Effector memory CD4-positive, alpha-beta T cell (primary cell): ENCODE data around the gene ELAC2.

Source experiments
- DNase-seq, 3 donors: peaks; one replicate each; pipeline ENCODE4 v3.0.0-alpha.2; 2020
- H3K27ac ChIP-seq: 2 replicates; pipeline ENCODE4 v1.7.0; 2013; ENCODE audit warnings: mild to moderate bottlenecking, low read length, moderate library complexity; ENCODE audit not compliant: insufficient read depth, poor library complexity, severe bottlenecking
- H3K27me3 ChIP-seq: replicated peaks from 2 replicates; pipeline ENCODE4 v1.7.0; 2013; ENCODE audit warnings: mild to moderate bottlenecking, low read length; ENCODE audit not compliant: insufficient read depth, control insufficient read depth, poor library complexity, severe bottlenecking
- H3K36me3 ChIP-seq: 2 replicates; pipeline ENCODE4 v1.7.0; 2013; ENCODE audit warnings: mild to moderate bottlenecking, low read length, moderate library complexity; ENCODE audit not compliant: control insufficient read depth, insufficient read depth
- H3K4me1 ChIP-seq: 2 replicates; pipeline ENCODE4 v1.7.0; 2013; ENCODE audit warnings: low read length, mild to moderate bottlenecking; ENCODE audit not compliant: control insufficient read depth, insufficient read depth, poor library complexity, severe bottlenecking
- H3K4me3 ChIP-seq: 2 replicates; pipeline ENCODE4 v1.7.0; 2013; ENCODE audit warnings: low read length, low read depth, mild to moderate bottlenecking; ENCODE audit not compliant: insufficient read depth, poor library complexity, severe bottlenecking
- H3K9me3 ChIP-seq: 2 replicates; pipeline ENCODE4 v1.7.0; 2013; ENCODE audit warnings: mild to moderate bottlenecking, low read length, moderate library complexity; ENCODE audit not compliant: control insufficient read depth

Gene ELAC2

GRCh38 chr17:13024016-13024415, 6.2 kb upstream of the ELAC2 start:
- Histone ChIP-seq H3K27ac (no peak overlapping the region), H3K4me1 (no peaks in the 10 kb centered on the region), H3K4me3 (no peak overlapping the region), H3K27me3 (no peaks in the 10 kb centered on the region), H3K36me3 (no peaks in the 10 kb centered on the region), H3K9me3 (no peaks in the 10 kb centered on the region)
- DNase-seq, result no peak

- H3K4me1 ChIP-seq, result peaks cover 7% of the 10 kb centered on the region
- no peaks in the 10 kb centered on the region for H3K9me3 ChIP-seq
- DNase-seq, result no peak
- no peaks in the 10 kb centered on the region for H3K27me3 ChIP-seq
- H3K4me3 ChIP-seq, result peak overlapping the region; percentile 90
- H3K36me3 ChIP-seq, result peaks cover 34% of the 10 kb centered on the region
- peak overlapping the region; percentile 65 for H3K27ac ChIP-seq
Measured at GRCh38 chr17:13016881-13017654, 759 bp downstream of the ELAC2 start.

- H3K9me3 ChIP-seq, result no peaks in the 10 kb centered on the region
Measured at GRCh38 chr17:13014801-13015200, 3.0 kb downstream of the ELAC2 start.

GRCh38 chr17:13010959-13011358, 6.9 kb downstream of the ELAC2 start:
- Histone ChIP-seq H3K27ac (no peak overlapping the region), H3K4me3 (no peak overlapping the region), H3K4me1 (no peaks in the 10 kb centered on the region), H3K9me3 (no peaks in the 10 kb centered on the region), H3K27me3 (no peaks in the 10 kb centered on the region), H3K36me3 (peaks cover 81% of the 10 kb centered on the region)
- no peak for DNase-seq

More at GRCh38 chr17:13014801-13015200, 3.0 kb downstream of the ELAC2 start:
- no peaks in the 10 kb centered on the region for H3K27me3 ChIP-seq
- H3K4me3 ChIP-seq, result no peak overlapping the region
- no peak overlapping the region for H3K27ac ChIP-seq
- peaks cover 54% of the 10 kb centered on the region for H3K36me3 ChIP-seq
- peaks cover 7% of the 10 kb centered on the region for H3K4me1 ChIP-seq
- DNase-seq, result no peak

- DNase-seq, result no peak
- Histone ChIP-seq H3K4me3 (no peak overlapping the region), H3K36me3 (peaks cover 79% of the 10 kb centered on the region), H3K4me1 (no peaks in the 10 kb centered on the region), H3K9me3 (no peaks in the 10 kb centered on the region), H3K27ac (no peak overlapping the region), H3K27me3 (no peaks in the 10 kb centered on the region)
Measured at GRCh38 chr17:13008461-13008860, 9.4 kb downstream of the ELAC2 start.

- no peak overlapping the region for H3K4me3 ChIP-seq
- peaks cover 75% of the 10 kb centered on the region for H3K36me3 ChIP-seq
- no peaks in the 10 kb centered on the region for H3K4me1 ChIP-seq
- H3K27ac ChIP-seq, result no peak overlapping the region
- no peaks in the 10 kb centered on the region for H3K27me3 ChIP-seq
- DNase-seq, result no peak
- H3K9me3 ChIP-seq, result no peaks in the 10 kb centered on the region
Measured at GRCh38 chr17:13005530-13005929, 12.3 kb downstream of the ELAC2 start.

- H3K4me3 ChIP-seq, result no peak overlapping the region
- no peak overlapping the region for H3K27ac ChIP-seq
- no peaks in the 10 kb centered on the region for H3K27me3 ChIP-seq
- peaks cover 77% of the 10 kb centered on the region for H3K36me3 ChIP-seq
- no peak for DNase-seq
- no peaks in the 10 kb centered on the region for H3K4me1 ChIP-seq
- no peaks in the 10 kb centered on the region for H3K9me3 ChIP-seq
Measured at GRCh38 chr17:13004336-13004735, 13.5 kb downstream of the ELAC2 start.

GRCh38 chr17:13003927-13004326, 13.9 kb downstream of the ELAC2 start:
- H3K4me1 ChIP-seq, result no peaks in the 10 kb centered on the region
- H3K27me3 ChIP-seq, result no peaks in the 10 kb centered on the region
- DNase-seq, result no peak
- no peak overlapping the region for H3K27ac ChIP-seq
- H3K4me3 ChIP-seq, result no peak overlapping the region
- no peaks in the 10 kb centered on the region for H3K9me3 ChIP-seq
- H3K36me3 ChIP-seq, result peaks cover 77% of the 10 kb centered on the region

- H3K4me3 ChIP-seq, result no peak overlapping the region
- H3K27me3 ChIP-seq, result no peaks in the 10 kb centered on the region
- H3K36me3 ChIP-seq, result peaks cover 82% of the 10 kb centered on the region
- no peak overlapping the region for H3K27ac ChIP-seq
- DNase-seq, result no peak
- no peaks in the 10 kb centered on the region for H3K4me1 ChIP-seq
- no peaks in the 10 kb centered on the region for H3K9me3 ChIP-seq
Measured at GRCh38 chr17:13003454-13003851, 14.4 kb downstream of the ELAC2 start.

GRCh38 chr17:13002761-13003453, 14.9 kb downstream of the ELAC2 start:
- Histone ChIP-seq H3K27ac (no peak overlapping the region), H3K4me1 (no peaks in the 10 kb centered on the region), H3K36me3 (peaks cover 85% of the 10 kb centered on the region), H3K9me3 (no peaks in the 10 kb centered on the region), H3K27me3 (no peaks in the 10 kb centered on the region), H3K4me3 (no peak overlapping the region)
- DNase-seq, result peak in 1 of 3 donors; percentile 18
